NT2/D1 (cell line): ENCODE results near the gene LDLRAD2.

Source experiments
- YY1 ChIP-seq: IDR thresholded peaks from 2 replicates; pipeline ENCODE4 v1.6.1; 2011; ENCODE audit not compliant: insufficient read length, insufficient read depth
- ZNF274 ChIP-seq: IDR thresholded peaks from 2 replicates; pipeline ENCODE4 v1.6.1; 2011; ENCODE audit warnings: mild to moderate bottlenecking, low read depth, low read length

- TF ChIP-seq YY1: no peak
- no peak for TF ChIP-seq ZNF274
These were observed 51.9 kb downstream of the LDLRAD2 start for GRCh38 chr1:21863981-21864380.
